GM13976 (cell line): ENCODE measurements around the gene SLC8A1.

ENCODE experiments used
- DNase-seq: peaks from one replicate; pipeline ENCODE4 v3.0.0; 2012; ENCODE audit warnings: low spot score
- CTCF ChIP-seq: IDR thresholded peaks from 2 replicates; pipeline ENCODE4 v1.5.1; 2012; ENCODE audit warnings: borderline replicate concordance, mild to moderate bottlenecking; ENCODE audit not compliant: insufficient read depth; ENCODE audit errors: extremely low read depth, missing control alignments, control extremely low read depth
- in situ Hi-C: fragments of 300-500 bp; cut with MboI; formaldehyde crosslinking; loops from one replicate; pipeline ENCODE4 v1.12.0; 2022; ENCODE audit warnings: low sequenced_read_pairs, mixed read lengths, inconsistent platforms; ENCODE audit not compliant: unreplicated experiment

The SLC8A1 gene

GRCh38 chr2:40213071-40213470, 238.8 kb downstream of the SLC8A1 start:
- DNase-seq: peak; percentile 6
- TF ChIP-seq CTCF: no peak
- in situ Hi-C loops: no loop called here

GRCh38 chr2:40210968-40211353, 240.9 kb downstream of the SLC8A1 start:
- in situ Hi-C loops: no loop called here
- no peak for TF ChIP-seq CTCF
- DNase-seq: no peak

GRCh38 chr2:40210344-40210967, 241.4 kb downstream of the SLC8A1 start:
- DNase-seq: no peak
- in situ Hi-C loops: no loop called here
- no peak for TF ChIP-seq CTCF

- in situ Hi-C loops: no loop called here
- no peak for DNase-seq
- TF ChIP-seq CTCF: no peak
Observed at GRCh38 chr2:40209761-40210160, 242.1 kb downstream of the SLC8A1 start.

- in situ Hi-C loops: no loop called here
- no peak for DNase-seq
- TF ChIP-seq CTCF: no peak
Observed at GRCh38 chr2:40208463-40208862, 243.4 kb downstream of the SLC8A1 start.

GRCh38 chr2:40204268-40204667, 247.6 kb downstream of the SLC8A1 start:
- no peak for TF ChIP-seq CTCF
- DNase-seq: no peak
- in situ Hi-C loops: no loop called here
